GM21717 (cell line): ENCODE measurements around the gene FSHB.
"Not testable (repeated sequence)": the region's sequence is repeated elsewhere in the genome, so short reads cannot be mapped to it uniquely, and the experiment has no call there.

Experiments
- ATAC-seq: cut with Tn5 transposase; IDR thresholded peaks from one replicate; pipeline ENCODE4 v1.9.1; 2021; ENCODE audit warnings: mild to moderate bottlenecking, moderate library complexity; ENCODE audit not compliant: unreplicated experiment

Gene FSHB

DNA sequence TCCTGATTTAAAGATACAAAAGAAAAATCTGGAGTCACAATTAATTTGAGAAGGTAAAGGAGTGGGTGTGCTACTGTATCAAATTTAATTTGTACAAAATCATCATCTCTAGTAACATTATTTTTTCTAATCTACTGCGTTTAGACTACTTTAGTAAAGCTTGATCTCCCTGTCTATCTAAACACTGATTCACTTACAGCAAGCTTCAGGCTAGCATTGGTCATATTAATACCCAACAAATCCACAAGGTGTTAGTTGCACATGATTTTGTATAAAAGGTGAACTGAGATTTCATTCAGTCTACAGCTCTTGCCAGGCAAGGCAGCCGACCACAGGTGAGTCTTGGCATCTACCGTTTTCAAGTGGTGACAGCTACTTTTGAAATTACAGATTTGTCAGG is at the start of gene FSHB:
Gene FSHB, plus strand, starts transcription at position 301 of the 400 bp plus-strand sequence. CDS start 889 bp downstream, outside the sequence.
- ATAC-seq: no peak

DNA sequence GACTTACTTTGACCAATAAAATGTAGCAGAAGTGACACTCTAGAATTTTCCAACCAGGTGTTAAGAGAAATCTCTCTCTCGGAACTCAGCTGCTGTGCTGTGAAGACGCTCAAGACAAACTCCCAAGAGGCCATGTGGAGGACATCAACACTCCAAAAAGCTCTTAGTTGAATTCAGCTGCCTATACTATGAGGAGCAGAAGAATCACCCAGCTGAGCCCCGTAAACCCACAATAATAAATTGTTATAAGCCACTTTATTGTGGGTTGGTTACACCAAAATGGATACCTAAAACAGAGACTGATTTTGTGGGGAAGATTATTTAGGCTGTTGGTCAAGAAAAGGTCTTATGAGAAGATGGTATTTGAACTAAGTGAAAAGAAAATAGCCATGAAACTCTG is 44.1 kb upstream of the FSHB start:
- no peak for ATAC-seq

GRCh38 chr11:30192620-30193019 is 38.2 kb upstream of the FSHB start:
- ATAC-seq: no peak

DNA sequence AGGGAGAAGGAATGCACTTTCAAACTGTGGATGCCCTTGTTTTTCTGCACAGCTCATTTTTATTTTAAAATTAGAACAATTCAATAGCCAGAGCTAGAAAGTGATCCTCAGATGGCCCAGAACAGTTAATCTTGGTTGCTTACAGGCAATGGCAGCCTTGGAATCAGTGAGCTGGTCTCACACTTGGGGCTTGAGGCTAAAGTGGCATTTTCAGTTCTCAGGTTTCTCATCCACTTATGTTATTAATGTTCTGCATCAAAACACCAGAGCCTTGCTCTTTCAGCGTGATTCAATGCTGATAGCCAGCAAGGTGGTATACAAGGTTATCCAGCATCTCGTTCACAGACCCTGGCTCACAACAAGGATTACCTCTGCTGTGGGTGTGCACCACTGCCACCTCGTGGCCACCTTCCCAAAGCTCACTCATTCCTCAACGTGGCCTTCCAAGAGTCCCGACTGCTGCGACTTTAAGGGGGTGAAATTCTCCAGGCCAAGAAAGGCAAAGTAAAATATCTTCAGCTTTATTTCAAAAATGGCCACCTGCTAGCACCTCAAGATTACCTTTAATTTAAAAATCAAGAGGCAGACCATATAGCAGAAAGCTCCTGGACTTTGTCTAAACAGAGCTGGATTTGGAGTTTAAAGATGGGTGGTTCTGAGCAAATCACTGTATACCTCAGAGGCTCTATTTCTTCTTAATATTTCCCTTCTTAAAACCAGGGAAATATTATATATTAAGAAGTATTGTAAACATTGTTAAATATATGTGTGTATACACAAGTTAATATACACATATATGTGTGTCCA is 34.2 kb upstream of the FSHB start:
- ATAC-seq: peak; percentile 93

DNA sequence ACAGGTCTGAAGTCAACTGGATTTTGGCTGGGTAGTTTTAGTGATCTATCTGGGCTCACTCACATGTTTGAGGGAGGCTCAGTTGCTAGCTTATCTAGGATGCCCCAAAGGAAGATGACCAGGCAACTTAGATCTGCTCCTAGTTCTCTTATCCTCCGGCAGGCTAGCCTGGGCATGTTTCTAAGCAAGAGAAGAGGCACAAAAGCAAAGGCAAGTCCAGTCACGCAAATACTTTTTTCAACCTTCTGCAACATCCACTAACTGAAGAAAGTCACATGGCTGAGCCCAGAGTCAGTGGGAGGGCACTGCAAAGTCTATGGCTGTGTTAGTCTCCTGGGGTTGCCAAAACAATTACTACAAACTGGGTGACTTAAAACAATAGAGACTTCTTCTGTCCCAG is 32.9 kb upstream of the FSHB start:
- ATAC-seq: no peak

- ATAC-seq: not testable (repeated sequence)
These were observed 27.8 kb upstream of the FSHB start for GRCh38 chr11:30202989-30203388.

- ATAC-seq: no peak
These were observed 27.0 kb upstream of the FSHB start for GRCh38 chr11:30203850-30204249.

DNA sequence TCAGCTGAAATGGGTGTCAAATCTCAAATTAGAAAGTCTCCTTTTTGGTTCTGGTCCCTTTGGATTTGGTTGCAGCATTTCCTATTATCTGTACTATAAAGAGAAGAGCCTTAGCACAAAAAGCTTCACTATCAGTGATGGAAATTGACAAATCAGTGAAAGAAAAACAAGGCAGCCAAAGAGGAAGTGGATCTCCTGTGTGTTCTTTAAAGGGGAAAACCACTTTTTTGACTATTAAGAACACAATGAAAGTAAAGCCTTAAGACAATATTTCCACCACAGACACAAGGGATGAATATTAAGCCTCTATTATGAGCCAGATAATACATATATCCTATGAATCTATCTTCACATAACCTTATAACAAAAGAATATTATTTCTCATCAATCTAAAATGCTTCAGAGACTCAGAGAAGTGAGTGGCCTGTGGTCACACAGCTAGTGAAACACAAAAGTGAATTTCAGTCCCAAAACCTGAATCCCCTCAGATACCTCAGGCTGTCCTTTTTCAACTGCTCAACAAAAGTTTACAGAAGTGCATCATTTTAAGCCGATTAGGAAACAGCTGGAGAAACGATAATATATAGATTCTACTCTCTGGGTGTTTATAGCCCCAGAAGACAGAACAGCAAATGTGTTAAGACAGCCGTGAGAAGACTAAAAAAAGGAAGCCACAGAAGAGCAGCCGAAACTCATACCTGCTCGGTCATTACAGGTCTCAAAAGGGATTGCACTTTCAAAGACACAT is 24.4 kb upstream of the FSHB start:
- peak; percentile 93 for ATAC-seq

- no peak for ATAC-seq
These were observed 20.5 kb upstream of the FSHB start for GRCh38 chr11:30210357-30210756.

GRCh38 chr11:30216534-30216933 is 14.3 kb upstream of the FSHB start:
- no peak for ATAC-seq

DNA sequence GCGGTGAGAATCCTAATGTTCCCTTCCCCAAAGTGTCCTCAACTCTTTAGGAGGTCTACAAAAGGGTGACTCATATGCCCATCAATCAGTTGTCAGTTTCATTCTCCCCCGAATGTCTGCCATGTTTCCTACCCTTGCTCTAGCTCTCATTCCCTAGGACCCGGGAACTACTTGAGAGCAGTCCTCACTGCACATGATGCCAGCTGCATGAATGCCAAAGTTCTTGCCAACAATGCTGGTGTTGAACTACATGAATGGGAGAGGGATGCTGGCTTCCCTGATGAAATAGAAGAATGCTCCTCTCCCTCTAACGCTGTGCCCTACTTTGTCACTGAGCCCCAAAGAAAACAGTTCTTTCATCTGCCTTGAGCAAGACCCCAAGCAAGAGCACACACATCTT is 12.5 kb upstream of the FSHB start:
- ATAC-seq: no peak

GRCh38 chr11:30225642-30226041 is 5.2 kb upstream of the FSHB start:
- no peak for ATAC-seq

GRCh38 chr11:30228323-30228884 is 2.4 kb upstream of the FSHB start:
- no peak for ATAC-seq

DNA sequence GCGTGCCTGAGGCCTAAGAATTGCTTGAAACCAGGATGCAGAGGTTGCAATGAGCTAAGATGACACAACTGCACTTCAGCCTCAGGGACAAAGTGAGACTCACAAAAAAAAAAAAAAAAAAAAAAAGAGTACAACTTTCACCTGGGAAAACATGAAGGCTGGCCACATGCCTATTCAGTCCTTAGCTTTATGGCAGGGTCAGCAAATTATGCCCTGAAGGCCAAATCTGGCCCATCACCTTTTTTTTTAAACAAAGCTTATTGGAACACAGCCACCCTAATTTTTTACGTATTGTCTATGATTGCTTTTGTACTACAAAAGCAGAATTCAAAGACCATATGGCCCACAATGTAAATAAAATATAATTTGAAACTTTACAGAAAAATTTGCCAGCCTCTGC is 8.2 kb downstream of the FSHB start:
- ATAC-seq: no peak

DNA sequence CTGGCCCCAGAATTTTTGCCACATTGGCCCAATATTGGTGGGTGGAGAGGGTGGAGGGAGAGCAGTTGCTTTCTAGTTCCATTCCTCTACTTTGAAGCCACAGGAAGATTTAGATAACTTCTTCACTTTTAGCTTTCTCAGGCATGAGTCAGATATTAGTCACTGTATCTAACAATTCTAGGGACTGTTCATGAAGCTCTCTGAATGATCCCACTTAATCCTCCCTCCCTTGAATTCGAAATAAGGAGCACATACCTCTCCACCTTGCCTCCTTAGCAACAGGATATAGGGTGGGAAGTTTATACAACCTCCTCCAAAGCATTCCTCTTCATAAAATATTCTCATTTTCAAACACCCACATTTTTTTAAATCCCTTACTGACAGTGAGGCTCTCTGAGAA is 13.5 kb downstream of the FSHB start:
- ATAC-seq: no peak

DNA sequence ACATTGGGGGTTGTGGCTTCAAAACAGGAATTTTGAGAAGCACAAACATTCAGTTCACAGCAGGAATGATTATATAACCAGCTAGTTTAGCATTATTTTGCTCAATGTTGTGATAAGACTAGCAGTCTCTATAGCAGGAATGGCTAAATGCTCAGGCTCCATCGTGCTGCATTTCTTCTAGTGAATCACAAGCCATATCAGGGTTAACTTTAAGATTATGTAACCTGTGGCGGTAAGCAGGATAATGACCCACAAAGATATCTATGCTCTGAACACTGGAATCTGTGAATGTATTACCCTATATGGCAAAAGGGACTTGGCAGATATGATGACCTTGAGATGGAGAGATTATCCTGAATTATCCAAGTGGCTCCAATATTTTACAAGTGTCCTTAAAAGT is 14.8 kb downstream of the FSHB start:
- no peak for ATAC-seq

- ATAC-seq: no peak
These were observed 23.8 kb downstream of the FSHB start for GRCh38 chr11:30254307-30255298.

- no peak for ATAC-seq
These were observed 24.8 kb downstream of the FSHB start for GRCh38 chr11:30255637-30256036.

DNA sequence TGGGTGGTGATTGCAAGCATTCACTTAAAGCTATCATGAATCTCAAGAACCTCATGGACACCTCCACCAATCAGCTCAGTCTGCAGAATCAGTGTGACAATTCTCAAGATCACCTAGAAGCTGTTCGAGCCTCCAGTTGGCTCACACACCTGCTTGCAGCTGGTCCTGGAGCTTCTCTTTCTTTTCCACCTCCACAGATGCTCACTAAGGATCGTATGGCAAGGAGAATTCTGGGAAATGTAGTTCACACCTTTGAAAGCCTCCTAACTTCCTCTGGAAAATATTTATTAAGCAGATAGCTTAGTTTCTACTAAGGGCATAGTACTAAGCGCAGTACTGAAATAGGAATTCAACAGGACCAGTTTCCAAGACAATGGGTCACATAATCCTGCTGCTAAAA is 26.2 kb downstream of the FSHB start:
- no peak for ATAC-seq

GRCh38 chr11:30258679-30259078 is 27.9 kb downstream of the FSHB start:
- no peak for ATAC-seq

- ATAC-seq: no peak
These were observed 30.0 kb downstream of the FSHB start for GRCh38 chr11:30260813-30261212.
